HG03565 (cell line): ENCODE data around the gene ZNF627.
A peak's percentile ranks its signal among the peaks of the same experiment; 100 is the strongest.
"Not testable (repeated sequence)": the region's sequence is repeated elsewhere in the genome, so short reads cannot be mapped to it uniquely, and the experiment has no call there.

ENCODE experiments used
- ATAC-seq: cut with Tn5 transposase; IDR thresholded peaks from one replicate; pipeline ENCODE4 v1.9.1; 2021; ENCODE audit warnings: mild to moderate bottlenecking, moderate library complexity; ENCODE audit not compliant: unreplicated experiment

Gene ZNF627

GRCh38 chr19:11597202-11598102, at the start of gene ZNF627:
Gene ZNF627 (plus strand): TSS chr19:11597483. CDS start chr19:11597628, 145 bp downstream.
- peak; percentile 94 for ATAC-seq

- no peak for ATAC-seq
Measured at GRCh38 chr19:11547929-11548700, 49.2 kb upstream of the ZNF627 start.

GRCh38 chr19:11549386-11549953, 47.8 kb upstream of the ZNF627 start:
- no peak for ATAC-seq

- no peak for ATAC-seq
Measured at GRCh38 chr19:11550265-11550664, 47.0 kb upstream of the ZNF627 start.

- ATAC-seq: no peak
Measured at GRCh38 chr19:11551603-11552235, 45.6 kb upstream of the ZNF627 start.

GRCh38 chr19:11552666-11553372, 44.5 kb upstream of the ZNF627 start:
- ATAC-seq: no peak

- no peak for ATAC-seq
Measured at GRCh38 chr19:11554160-11554559, 43.1 kb upstream of the ZNF627 start.

- no peak for ATAC-seq
Measured at GRCh38 chr19:11555246-11555645, 42.0 kb upstream of the ZNF627 start.

- ATAC-seq: no peak
Measured at GRCh38 chr19:11556634-11557420, 40.5 kb upstream of the ZNF627 start.

GRCh38 chr19:11558881-11559828, 38.1 kb upstream of the ZNF627 start, which contains the start of gene ELOF1:
Gene ELOF1 (minus strand): TSS chr19:11559230. CDS start chr19:11554347, 4,883 bp downstream.
- ATAC-seq: peak; percentile 75

GRCh38 chr19:11560404-11561051, 36.8 kb upstream of the ZNF627 start:
- ATAC-seq: no peak

GRCh38 chr19:11563532-11563931, 33.8 kb upstream of the ZNF627 start:
- ATAC-seq: no peak

GRCh38 chr19:11564082-11564807, 33.0 kb upstream of the ZNF627 start:
- ATAC-seq: not testable (repeated sequence)

GRCh38 chr19:11565649-11565980, 31.7 kb upstream of the ZNF627 start:
- ATAC-seq: not testable (repeated sequence)

- no peak for ATAC-seq
Measured at GRCh38 chr19:11566164-11566563, 31.1 kb upstream of the ZNF627 start.

- ATAC-seq: no peak
Measured at GRCh38 chr19:11570039-11570462, 27.2 kb upstream of the ZNF627 start.

GRCh38 chr19:11573354-11573753, 23.9 kb upstream of the ZNF627 start:
- not testable (repeated sequence) for ATAC-seq
